Chondrocyte (in vitro differentiated cells): ENCODE measurements around the gene AJUBA. TPM values are rescaled to one million over a fixed set of nuclear protein-coding genes. Genes with fewer than 3 reads are reported as not detected.

Experiments used
- DNase-seq: peaks from one replicate; pipeline ENCODE4 v3.0.0; 2021; ENCODE audit warnings: mixed read lengths, low spot score
- H3K27ac Mint-ChIP-seq: one replicate; pipeline ENCODE4 v1.8.0; 2021; ENCODE audit warnings: mild to moderate bottlenecking, moderate library complexity, mixed read lengths; ENCODE audit not compliant: unreplicated experiment
- H3K27me3 Mint-ChIP-seq: 2 replicates; pipeline ENCODE4 v1.8.0; 2021; ENCODE audit warnings: low read depth, mixed read lengths
- H3K36me3 Mint-ChIP-seq: 2 replicates; pipeline ENCODE4 v1.8.0; 2021; ENCODE audit warnings: low read depth, mixed read lengths
- H3K4me1 Mint-ChIP-seq: 2 replicates; pipeline ENCODE4 v1.8.0; 2021; ENCODE audit warnings: low read depth, mild to moderate bottlenecking, mixed read lengths
- H3K4me3 Mint-ChIP-seq: one replicate; pipeline ENCODE4 v1.8.0; 2021; ENCODE audit warnings: mild to moderate bottlenecking, moderate library complexity, mixed read lengths; ENCODE audit not compliant: unreplicated experiment
- H3K9me3 Mint-ChIP-seq: 2 replicates; pipeline ENCODE4 v1.8.0; 2021; ENCODE audit warnings: low read depth, mixed read lengths
- CTCF ChIP-seq: fragments of 200-600 bp; sonication (generic); IDR thresholded peaks from 2 replicates; pipeline ENCODE4 v1.5.0; 2021; ENCODE audit warnings: antibody characterized with exemption, mild to moderate bottlenecking, moderate library complexity
- total RNA-seq: library from RNA; stranded (reverse); gene quantifications from 3 replicates; pipeline ENCODE4 v1.2.1, GENCODE V29; 2021

AJUBA gene
- total RNA-seq, 1 donor from 2014 or later = 124 TPM

- no peak overlapping the region for H3K27ac Mint-ChIP-seq
- H3K27me3 Mint-ChIP-seq = no peaks in the 10 kb centered on the region
- peaks cover 24% of the 10 kb centered on the region for H3K36me3 Mint-ChIP-seq
- peaks cover 19% of the 10 kb centered on the region for H3K4me1 Mint-ChIP-seq
- no peaks in the 10 kb centered on the region for H3K9me3 Mint-ChIP-seq
- DNase-seq = no peak
- no peak overlapping the region for H3K4me3 Mint-ChIP-seq
- TF ChIP-seq CTCF = no peak
These were observed 41.4 kb upstream of the AJUBA start for GRCh38 chr14:23023795-23024152.

GRCh38 chr14:23023022-23023794 is 40.9 kb upstream of the AJUBA start:
- H3K9me3 Mint-ChIP-seq = no peaks in the 10 kb centered on the region
- no peak overlapping the region for H3K4me3 Mint-ChIP-seq
- no peak overlapping the region for H3K27ac Mint-ChIP-seq
- H3K4me1 Mint-ChIP-seq = peaks cover 19% of the 10 kb centered on the region
- DNase-seq = no peak
- TF ChIP-seq CTCF = no peak
- no peaks in the 10 kb centered on the region for H3K27me3 Mint-ChIP-seq
- peaks cover 22% of the 10 kb centered on the region for H3K36me3 Mint-ChIP-seq

- H3K4me1 Mint-ChIP-seq = peaks cover 16% of the 10 kb centered on the region
- peaks cover 17% of the 10 kb centered on the region for H3K36me3 Mint-ChIP-seq
These were observed 39.6 kb upstream of the AJUBA start for GRCh38 chr14:23021889-23022442.

GRCh38 chr14:23021434-23021833 is 39.1 kb upstream of the AJUBA start:
- no peak for TF ChIP-seq CTCF
- H3K9me3 Mint-ChIP-seq = no peaks in the 10 kb centered on the region
- H3K4me1 Mint-ChIP-seq = peaks cover 16% of the 10 kb centered on the region
- H3K27me3 Mint-ChIP-seq = no peaks in the 10 kb centered on the region
- DNase-seq = no peak
- H3K4me3 Mint-ChIP-seq = no peak overlapping the region
- H3K27ac Mint-ChIP-seq = no peak overlapping the region
- H3K36me3 Mint-ChIP-seq = peaks cover 17% of the 10 kb centered on the region

More at GRCh38 chr14:23021889-23022442, 39.6 kb upstream of the AJUBA start:
- H3K27ac Mint-ChIP-seq = no peak overlapping the region
- H3K4me3 Mint-ChIP-seq = no peak overlapping the region
- no peak for TF ChIP-seq CTCF
- H3K27me3 Mint-ChIP-seq = no peaks in the 10 kb centered on the region
- DNase-seq = no peak
- no peaks in the 10 kb centered on the region for H3K9me3 Mint-ChIP-seq

- TF ChIP-seq CTCF = no peak
- no peaks in the 10 kb centered on the region for H3K9me3 Mint-ChIP-seq
- DNase-seq = no peak
- H3K36me3 Mint-ChIP-seq = peaks cover 11% of the 10 kb centered on the region
- no peaks in the 10 kb centered on the region for H3K27me3 Mint-ChIP-seq
- H3K27ac Mint-ChIP-seq = no peak overlapping the region
- no peak overlapping the region for H3K4me3 Mint-ChIP-seq
- peaks cover 9% of the 10 kb centered on the region for H3K4me1 Mint-ChIP-seq
These were observed 38.1 kb upstream of the AJUBA start for GRCh38 chr14:23020143-23021128.
